ENCODE results near the gene MICAL3. TPM values are rescaled to one million over a fixed set of nuclear protein-coding genes. Genes with fewer than 3 reads are reported as not detected.
A peak's percentile ranks its signal among the peaks of the same experiment; 100 is the strongest.

The MICAL3 gene
- total and polyA plus RNA-seq, 2 of the 8 experiments (the other 6 are each of a cell fraction or from before 2014, with no cell fraction given), result 8.3 to 41.8 TPM

GRCh38 chr22:17777717-17778044 is 246.7 kb downstream of the MICAL3 start:
- no peak overlapping the region for H2BK20ac ChIP-seq (ENCODE audit: low read length)
- no peak overlapping the region for H3K4ac ChIP-seq (replicated peaks; ENCODE audit: insufficient read length, low read depth, low read length)
- no peak overlapping the region for H2AFZ ChIP-seq (ENCODE audit: low read length)
- H3K79me1 ChIP-seq (ENCODE audit: low read depth, low read length), result 0 out of 2 replicates have a peak, but pooled peaks cover 2% of the 10 kb centered on the region
- H2AK5ac ChIP-seq (ENCODE audit: low read depth, low read length), result no peak overlapping the region
- H2BK120ac ChIP-seq (replicated peaks; ENCODE audit: low read depth, low read length), result no peak overlapping the region
- no peak overlapping the region for H3K18ac ChIP-seq (ENCODE audit: extremely low read depth, low read length)
- 87% methylated on average over 6 of the region's 6 CpGs; no CpG with 5 or more reads in 1 of the 2 experiments for WGBS, 2 experiments (ENCODE audit: extremely low coverage in 1 of 2, insufficient coverage in 1 of 2, insufficient read length in 1 of 2, insufficient replicate concordance in 2 of 2, low coverage in 1 of 2, low lambda C conversion rate in 2 of 2, missing lambda C conversion rate in 1 of 2)
- DNase-seq (ENCODE audit: low read depth in 1 of 2, low spot score in 2 of 2) (no peak), FAIRE-seq (no peak)
- no peaks in the 10 kb centered on the region for H3K27me3 ChIP-seq (replicated peaks in 1 of 4; ENCODE audit: control insufficient read depth in 3 of 4, extremely low read depth in 1 of 4, insufficient read depth in 3 of 4, low read length in 3 of 4)
- no peak overlapping the region for H3K14ac ChIP-seq (ENCODE audit: insufficient read length)
- H4K91ac ChIP-seq (replicated peaks; ENCODE audit: insufficient read length, low read length), result no peak overlapping the region
- H3K4me3 ChIP-seq (ENCODE audit: extremely low read depth in 1 of 4, insufficient read depth in 2 of 4, low read depth in 3 of 4, low read length in 4 of 4), result no peak overlapping the region
- H3K56ac ChIP-seq (replicated peaks; ENCODE audit: insufficient read length, low read depth, low read length), result no peak overlapping the region
- H4K20me1 ChIP-seq (replicated peaks in 1 of 2; ENCODE audit: control insufficient read depth in 1 of 2, insufficient read depth in 2 of 2, low read length in 2 of 2), result no peaks in the 10 kb centered on the region
- H3K23me2 ChIP-seq (ENCODE audit: low read depth, low read length), result peaks cover 11% of the 10 kb centered on the region
- POLR2A ChIA-PET (ENCODE audit: partially characterized antibody), result interaction anchor here (1.0 to 1.3 kb wide), 2 partner anchors 10 to 219 kb away, joined by 3 read pairs; no protein-coding TSS in a partner anchor
- H3K36me3 ChIP-seq (ENCODE audit: control insufficient read depth in 2 of 4, insufficient read depth in 4 of 4, low read length in 3 of 4), result no peaks in the 10 kb centered on the region
- H3K4me2 ChIP-seq (ENCODE audit: insufficient read depth in 1 of 2, low read depth in 2 of 2, low read length in 2 of 2), result no peak overlapping the region
- no peak overlapping the region for H2BK12ac ChIP-seq (ENCODE audit: low read depth, low read length)
- H3K27ac ChIP-seq (ENCODE audit: low read depth, low read length), result no peak overlapping the region
- 0 out of 2 replicates have a peak overlapping the region, but pooled peaks have one; percentile 0 for H4K8ac ChIP-seq (ENCODE audit: extremely low read depth, insufficient read depth, low read length)
- H3K23ac ChIP-seq (ENCODE audit: insufficient read length), result no peak overlapping the region
- no peaks in the 10 kb centered on the region for H3K9me3 ChIP-seq (ENCODE audit: insufficient read depth in 2 of 2, low read depth in 1 of 2, low read length in 1 of 2)
- H3K79me2 ChIP-seq (ENCODE audit: control insufficient read depth in 1 of 2, insufficient read depth in 2 of 2, low read length in 2 of 2), result peaks cover 0 to 7% of the 10 kb centered on the region in 2 experiments; a peak in 1 of 4 replicates
- H2BK15ac ChIP-seq (ENCODE audit: low read length), result no peak overlapping the region
- H2BK5ac ChIP-seq (ENCODE audit: low read depth, low read length), result no peak overlapping the region
- peaks cover 0 to 21% (median 17%) of the 10 kb centered on the region in 4 experiments; a peak in 6 of 7 replicates for H3K4me1 ChIP-seq (replicated peaks in 1 of 4; ENCODE audit: control insufficient read depth in 3 of 4, insufficient read depth in 4 of 4, low read length in 3 of 4)
- CTCF ChIA-PET (ENCODE audit: partially characterized antibody), result interaction anchor here (6.4 to 6.5 kb wide), 2 partner anchors 11 to 36 kb away, joined by 51 to 52 read pairs; no protein-coding TSS in a partner anchor
- TF ChIP-seq CBX8 (IDR thresholded peaks at IDR 0.05; ENCODE audit: borderline replicate concordance, low read depth, low read length) (no peak), MAFK (IDR thresholded peaks at IDR 0.05; ENCODE audit: low read depth, low read length) (no peak), TAF7 (optimal IDR thresholded peaks at IDR 0.05; ENCODE audit: borderline replicate concordance, low read depth, low read length) (no peak), BACH1 (IDR thresholded peaks at IDR 0.05; ENCODE audit: low read length) (no peak), KDM5A (IDR thresholded peaks at IDR 0.05; ENCODE audit: low read length) (no peak), HDAC6 (IDR thresholded peaks at IDR 0.05; ENCODE audit: low read depth, low read length) (no peak), RAD21 (IDR thresholded peaks at IDR 0.05 in 1 of 2, conservative IDR thresholded peaks at IDR 0.05 in 1 of 2; ENCODE audit: low read depth in 2 of 2, low read length in 2 of 2) (no peak), JUN (IDR thresholded peaks at IDR 0.05; ENCODE audit: low read depth, low read length) (no peak), KDM4A (IDR thresholded peaks at IDR 0.05; ENCODE audit: low read depth, low read length, severe bottlenecking) (no peak)
- H3K9ac ChIP-seq (replicated peaks in 1 of 4; ENCODE audit: extremely low read depth in 1 of 4, low read depth in 3 of 4, low read length in 3 of 4), result no peak overlapping the region
- H4K5ac ChIP-seq (ENCODE audit: insufficient read length, low read depth, low read length), result no peak overlapping the region
